Measurements from ENCODE around the gene PLLP. TPM values are rescaled to one million over a fixed set of nuclear protein-coding genes. Genes with fewer than 3 reads are reported as not detected.

PLLP gene
- total RNA-seq, 2 donors from 2014 or later, result 5.9 to 9.1 TPM

- no peaks in the 10 kb centered on the region for H3K27me3 ChIP-seq (ENCODE audit: control insufficient read depth, insufficient read depth, low read length, poor library complexity, severe bottlenecking)
- H3K36me3 ChIP-seq (ENCODE audit: control insufficient read depth, insufficient read depth, low read length), result no peaks in the 10 kb centered on the region
- H3K27ac ChIP-seq (ENCODE audit: low read depth, low read length), result no peak overlapping the region
- peaks cover 10% of the 10 kb centered on the region for H3K27me3 Mint-ChIP-seq (ENCODE audit: insufficient read depth)
- no peak for DNase-seq
- no peaks in the 10 kb centered on the region for H3K36me3 Mint-ChIP-seq (ENCODE audit: low read depth)
- no peak overlapping the region for H3K27ac Mint-ChIP-seq
- no peaks in the 10 kb centered on the region for H3K4me1 ChIP-seq (ENCODE audit: control insufficient read depth, insufficient read depth, low read length)
- no peak overlapping the region for H3K9ac ChIP-seq (ENCODE audit: extremely low read depth, low read length, poor library complexity, severe bottlenecking)
- no peaks in the 10 kb centered on the region for H3K9me3 Mint-ChIP-seq
- H3K4me3 ChIP-seq (ENCODE audit: low read length), result no peak overlapping the region
- peaks cover 7% of the 10 kb centered on the region for H3K4me1 Mint-ChIP-seq
- TF ChIP-seq CTCF (conservative IDR thresholded peaks at IDR 0.05), result no peak
- WGBS, 2 experiments (ENCODE audit: insufficient coverage in 1 of 2, insufficient read length in 1 of 2), result 94 to 97% methylated on average over 3 to 7 of the region's 7 CpGs
- H3K9me3 ChIP-seq (ENCODE audit: control insufficient read depth, low read length), result no peaks in the 10 kb centered on the region
- H3K4me3 Mint-ChIP-seq, result no peak overlapping the region
These were observed 30.9 kb upstream of the PLLP start for GRCh38 chr16:57315416-57315815.

- no peak for TF ChIP-seq CTCF (conservative IDR thresholded peaks at IDR 0.05)
- Mint-ChIP-seq H3K36me3 (ENCODE audit: low read depth) (no peaks in the 10 kb centered on the region), H3K4me3 (no peak overlapping the region), H3K4me1 (peaks cover 7% of the 10 kb centered on the region), H3K27ac (no peak overlapping the region), H3K27me3 (ENCODE audit: insufficient read depth) (peaks cover 10% of the 10 kb centered on the region), H3K9me3 (no peaks in the 10 kb centered on the region)
- Histone ChIP-seq H3K27ac (ENCODE audit: low read depth, low read length) (no peak overlapping the region), H3K27me3 (ENCODE audit: control insufficient read depth, insufficient read depth, low read length, poor library complexity, severe bottlenecking) (no peaks in the 10 kb centered on the region), H3K9me3 (ENCODE audit: control insufficient read depth, low read length) (no peaks in the 10 kb centered on the region), H3K4me1 (ENCODE audit: control insufficient read depth, insufficient read depth, low read length) (no peaks in the 10 kb centered on the region), H3K4me3 (ENCODE audit: low read length) (no peak overlapping the region), H3K9ac (ENCODE audit: extremely low read depth, low read length, poor library complexity, severe bottlenecking) (no peak overlapping the region), H3K36me3 (ENCODE audit: control insufficient read depth, insufficient read depth, low read length) (no peaks in the 10 kb centered on the region)
- DNase-seq, result no peak
- 92 to 100% methylated on average over 1 of the region's 1 CpG for WGBS, 2 experiments (ENCODE audit: insufficient coverage in 1 of 2, insufficient read length in 1 of 2)
These were observed 29.8 kb upstream of the PLLP start for GRCh38 chr16:57314161-57314785.

DNA sequence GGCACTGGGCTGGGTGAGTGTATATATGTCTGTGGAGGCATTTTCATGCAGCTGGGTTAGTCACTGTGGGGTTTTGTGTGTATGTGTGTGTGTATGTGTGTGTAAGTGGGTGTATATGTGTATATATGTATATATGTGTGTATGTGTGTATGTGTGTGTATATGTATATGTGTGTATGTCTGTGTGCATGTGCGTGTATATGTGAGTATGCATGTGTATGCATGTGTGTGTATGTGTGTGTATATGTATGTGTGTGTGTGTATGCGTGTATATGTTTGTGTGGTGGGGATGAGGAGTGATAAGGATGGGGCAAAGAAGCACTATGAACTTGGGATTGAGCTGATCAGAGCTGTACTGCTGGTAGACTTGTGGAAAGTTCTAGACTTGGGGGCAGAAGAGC, 29.0 kb upstream of the PLLP start:
- no peak for TF ChIP-seq CTCF (conservative IDR thresholded peaks at IDR 0.05)
- Mint-ChIP-seq H3K4me1 (peaks cover 7% of the 10 kb centered on the region), H3K9me3 (no peaks in the 10 kb centered on the region), H3K4me3 (no peak overlapping the region), H3K36me3 (ENCODE audit: low read depth) (no peaks in the 10 kb centered on the region), H3K27me3 (ENCODE audit: insufficient read depth) (peaks cover 10% of the 10 kb centered on the region), H3K27ac (no peak overlapping the region)
- Histone ChIP-seq H3K36me3 (ENCODE audit: control insufficient read depth, insufficient read depth, low read length) (no peaks in the 10 kb centered on the region), H3K27ac (ENCODE audit: low read depth, low read length) (no peak overlapping the region), H3K27me3 (ENCODE audit: control insufficient read depth, insufficient read depth, low read length, poor library complexity, severe bottlenecking) (no peaks in the 10 kb centered on the region), H3K4me1 (ENCODE audit: control insufficient read depth, insufficient read depth, low read length) (no peaks in the 10 kb centered on the region), H3K9me3 (ENCODE audit: control insufficient read depth, low read length) (no peaks in the 10 kb centered on the region), H3K4me3 (ENCODE audit: low read length) (no peak overlapping the region), H3K9ac (ENCODE audit: extremely low read depth, low read length, poor library complexity, severe bottlenecking) (no peak overlapping the region)
- WGBS, 2 experiments (ENCODE audit: insufficient coverage in 1 of 2, insufficient read length in 1 of 2), result 93 to 96% methylated on average over 2 of the region's 2 CpGs
- no peak for DNase-seq
